SU-DHL-6 (cell line): ENCODE measurements around the gene SERPINH1.

Experiments
- H2AFZ ChIP-seq: fragments of 200-600 bp; sonication (generic); 2 replicates; pipeline ENCODE4 v1.6.1; 2014; ENCODE audit warnings: low read depth, mild to moderate bottlenecking, moderate library complexity, mixed read lengths, antibody characterized with exemption, low read length; ENCODE audit not compliant: severe bottlenecking
- H3F3A ChIP-seq: fragments of 200-600 bp; shearing (Covaris generic); 2 replicates; pipeline ENCODE4 v1.6.0; 2016; ENCODE audit warnings: antibody characterized with exemption, mild to moderate bottlenecking; ENCODE audit not compliant: insufficient read depth
- H3K27ac ChIP-seq: fragments of 200-600 bp; sonication (generic); 2 replicates; pipeline ENCODE4 v1.5.1; 2016; ENCODE audit warnings: low read depth, mild to moderate bottlenecking, low read length, moderate library complexity, mixed read lengths
- H3K27me3 ChIP-seq: fragments of 200-600 bp; sonication (generic), shearing (Covaris generic); 2 replicates; pipeline ENCODE4 v1.6.0; 2014; ENCODE audit warnings: mild to moderate bottlenecking, low read length
- H3K36me3 ChIP-seq: fragments of 200-600 bp; sonication (generic); 2 replicates; pipeline ENCODE4 v1.6.1; 2014; ENCODE audit warnings: mild to moderate bottlenecking, low read length, mixed read lengths
- H3K4me2 ChIP-seq: fragments of 300-600, 200-600 bp; shearing (Covaris generic), sonication (generic); 2 replicates; pipeline ENCODE4 v1.6.0; 2014; ENCODE audit warnings: low read length, low read depth, mild to moderate bottlenecking; ENCODE audit not compliant: poor library complexity, severe bottlenecking
- H3K4me3 ChIP-seq: fragments of 200-600 bp; sonication (generic); 2 replicates; pipeline ENCODE4 v1.5.1; 2014; ENCODE audit warnings: antibody characterized with exemption, low read length, mild to moderate bottlenecking, mixed read lengths; ENCODE audit not compliant: insufficient read depth, poor library complexity, severe bottlenecking
- H3K79me2 ChIP-seq: fragments of 200-600 bp; sonication (generic); 2 replicates; pipeline ENCODE4 v1.6.1; 2014; ENCODE audit warnings: mild to moderate bottlenecking, low read length, moderate library complexity; ENCODE audit not compliant: insufficient read depth
- H3K9ac ChIP-seq: fragments of 200-600 bp; sonication (generic); 2 replicates; pipeline ENCODE4 v1.7.0; 2014; ENCODE audit warnings: mild to moderate bottlenecking, low read length
- H3K9me2 ChIP-seq: fragments of 200-600 bp; sonication (generic); replicated peaks from 2 replicates; pipeline ENCODE4 v1.6.1; 2014; ENCODE audit warnings: low read length; ENCODE audit not compliant: insufficient read depth
- H3K9me3 ChIP-seq: fragments of 200-600 bp; sonication (generic); 2 replicates; pipeline ENCODE4 v1.6.1; 2014; ENCODE audit warnings: low read length, mixed read lengths; ENCODE audit not compliant: insufficient read depth
- H4K20me1 ChIP-seq: fragments of 200-600 bp; sonication (generic); 2 replicates; pipeline ENCODE4 v1.6.1; 2014; ENCODE audit warnings: low read depth, mild to moderate bottlenecking, antibody characterized with exemption, low read length, moderate library complexity, mixed read lengths
- CTCF ChIP-seq: fragments of 200-600 bp; sonication (generic); IDR thresholded peaks from one replicate; pipeline ENCODE4 v1.5.1; 2017; ENCODE audit warnings: antibody characterized with exemption, mild to moderate bottlenecking, low read length, moderate library complexity; ENCODE audit not compliant: insufficient read depth, poor library complexity, severe bottlenecking
- EZH2phosphoT487 ChIP-seq: fragments of 200-600 bp; sonication (generic), shearing (Covaris generic); conservative IDR thresholded peaks from 2 replicates; pipeline ENCODE4 v1.6.1; 2018; ENCODE audit warnings: mild to moderate bottlenecking, antibody characterized with exemption, low read length, moderate library complexity, mixed read lengths

SERPINH1 gene

GRCh38 chr11:75592715-75593114, 30.7 kb downstream of the SERPINH1 start:
- TF ChIP-seq CTCF (no peak), EZH2phosphoT487 (no peak)
- Histone ChIP-seq H2AFZ (no peak overlapping the region), H3K9me2 (no peaks in the 10 kb centered on the region), H3K27ac (no peak overlapping the region), H3F3A (no peaks in the 10 kb centered on the region), H3K4me2 (no peak overlapping the region), H3K4me3 (no peak overlapping the region), H3K36me3 (no peaks in the 10 kb centered on the region), H3K27me3 (no peaks in the 10 kb centered on the region), H3K9me3 (no peaks in the 10 kb centered on the region), H3K79me2 (no peaks in the 10 kb centered on the region), H3K9ac (no peak overlapping the region), H4K20me1 (no peaks in the 10 kb centered on the region)

- Histone ChIP-seq H3K9me3 (no peaks in the 10 kb centered on the region), H3K9me2 (no peaks in the 10 kb centered on the region), H3F3A (no peaks in the 10 kb centered on the region), H3K4me3 (no peak overlapping the region), H3K36me3 (no peaks in the 10 kb centered on the region), H2AFZ (no peak overlapping the region), H3K79me2 (no peaks in the 10 kb centered on the region), H3K9ac (no peak overlapping the region), H3K4me2 (no peak overlapping the region), H3K27ac (no peak overlapping the region), H4K20me1 (no peaks in the 10 kb centered on the region), H3K27me3 (no peaks in the 10 kb centered on the region)
- no peak for TF ChIP-seq EZH2phosphoT487
- no peak for TF ChIP-seq CTCF
These were observed 31.3 kb downstream of the SERPINH1 start for GRCh38 chr11:75593286-75593915.

GRCh38 chr11:75594211-75594610, 32.2 kb downstream of the SERPINH1 start:
- Histone ChIP-seq H4K20me1 (no peaks in the 10 kb centered on the region), H3K79me2 (no peaks in the 10 kb centered on the region), H3K4me2 (no peak overlapping the region), H3K4me3 (no peak overlapping the region), H3K27me3 (no peaks in the 10 kb centered on the region), H3K36me3 (no peaks in the 10 kb centered on the region), H3K9me2 (no peaks in the 10 kb centered on the region), H3K9ac (no peak overlapping the region), H2AFZ (no peak overlapping the region), H3K9me3 (no peaks in the 10 kb centered on the region), H3F3A (no peaks in the 10 kb centered on the region), H3K27ac (no peak overlapping the region)
- TF ChIP-seq CTCF = no peak
- TF ChIP-seq EZH2phosphoT487 = no peak
